CD1c-positive myeloid dendritic cell (primary cell): ENCODE data around the gene S100PBP.

Experiments
- DNase-seq: peaks from one replicate; pipeline ENCODE4 v3.0.0-alpha.2; 2016; ENCODE audit errors: extremely low spot score

Gene S100PBP

DNA sequence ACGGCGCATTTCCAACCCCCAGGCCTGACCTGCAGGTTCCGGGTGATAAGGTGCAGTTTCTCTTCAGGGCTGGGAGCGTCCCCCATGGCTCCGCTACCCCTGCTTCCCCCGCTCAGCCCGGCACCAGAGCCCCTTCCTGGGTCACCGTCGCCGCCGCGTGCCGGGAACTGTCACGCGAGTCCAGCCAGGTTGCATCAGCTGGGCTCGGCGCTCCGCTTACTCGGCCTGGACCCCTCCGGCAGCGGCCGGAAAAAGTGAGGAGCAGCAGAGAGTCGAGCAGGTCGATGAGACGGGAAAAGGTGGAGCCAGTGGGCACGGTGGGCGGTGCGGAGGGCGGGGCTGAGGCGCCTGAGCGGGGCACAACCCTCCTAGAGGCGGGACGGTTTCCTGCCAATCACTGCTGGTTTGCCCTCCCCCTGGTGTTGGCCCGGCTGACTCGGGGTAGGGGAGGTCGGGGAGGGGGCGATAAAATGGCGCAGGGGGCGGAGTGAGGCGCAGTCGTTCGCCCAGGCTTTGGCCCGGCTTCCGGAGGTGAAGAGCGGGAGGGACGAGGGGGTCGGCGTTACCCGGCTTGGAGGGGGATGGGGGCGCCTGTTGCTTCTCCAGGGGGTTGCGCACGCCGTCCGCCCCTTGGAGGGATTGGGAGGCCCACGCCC lies at the start of gene S100PBP, which contains the start of gene YARS1:
Gene S100PBP, plus strand, starts transcription at position 495 of the 656 bp plus-strand sequence. CDS start 8,447 bp downstream, outside the sequence.
Gene YARS1, minus strand, starts transcription at position 200 of the 656 bp plus-strand sequence. Its CDS starts 114 bp downstream, at position 86.
- DNase-seq, result peak; percentile 99

DNA sequence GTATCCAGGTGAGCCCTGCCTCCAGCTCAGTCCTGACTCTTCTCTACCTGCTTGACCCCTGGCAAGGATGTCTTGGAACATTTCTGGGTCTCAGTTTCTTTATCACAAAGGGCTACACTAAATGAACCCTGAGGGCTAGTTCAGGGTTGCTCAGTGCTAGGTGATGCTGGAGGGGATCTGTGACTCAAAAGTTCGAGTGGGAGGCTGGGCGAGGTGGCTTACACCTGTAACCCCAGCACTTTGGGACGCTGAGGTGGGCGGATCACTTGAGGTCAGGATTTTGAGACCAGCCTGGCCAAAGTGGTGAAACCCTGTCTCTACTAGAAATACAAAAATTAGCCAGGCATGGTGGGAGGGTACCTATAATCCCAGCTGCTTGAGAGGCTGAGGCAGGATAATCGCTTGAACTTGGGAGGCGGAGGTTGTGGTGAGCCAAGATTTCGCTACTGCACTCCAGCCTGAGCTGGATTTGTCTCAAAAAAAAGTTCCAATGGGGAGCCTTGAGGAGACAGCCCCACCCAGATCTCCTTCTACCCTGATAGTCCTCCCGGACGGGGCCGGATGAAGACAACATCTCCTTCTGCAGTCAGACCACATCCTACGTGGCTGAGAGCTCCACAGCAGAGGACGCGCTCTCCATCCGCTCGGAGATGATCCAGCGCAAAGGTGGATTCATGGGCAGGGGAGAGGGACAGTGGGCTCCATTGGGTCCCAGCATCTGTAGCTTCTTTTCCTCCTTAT lies 49.2 kb upstream of the S100PBP start:
- no peak for DNase-seq

DNA sequence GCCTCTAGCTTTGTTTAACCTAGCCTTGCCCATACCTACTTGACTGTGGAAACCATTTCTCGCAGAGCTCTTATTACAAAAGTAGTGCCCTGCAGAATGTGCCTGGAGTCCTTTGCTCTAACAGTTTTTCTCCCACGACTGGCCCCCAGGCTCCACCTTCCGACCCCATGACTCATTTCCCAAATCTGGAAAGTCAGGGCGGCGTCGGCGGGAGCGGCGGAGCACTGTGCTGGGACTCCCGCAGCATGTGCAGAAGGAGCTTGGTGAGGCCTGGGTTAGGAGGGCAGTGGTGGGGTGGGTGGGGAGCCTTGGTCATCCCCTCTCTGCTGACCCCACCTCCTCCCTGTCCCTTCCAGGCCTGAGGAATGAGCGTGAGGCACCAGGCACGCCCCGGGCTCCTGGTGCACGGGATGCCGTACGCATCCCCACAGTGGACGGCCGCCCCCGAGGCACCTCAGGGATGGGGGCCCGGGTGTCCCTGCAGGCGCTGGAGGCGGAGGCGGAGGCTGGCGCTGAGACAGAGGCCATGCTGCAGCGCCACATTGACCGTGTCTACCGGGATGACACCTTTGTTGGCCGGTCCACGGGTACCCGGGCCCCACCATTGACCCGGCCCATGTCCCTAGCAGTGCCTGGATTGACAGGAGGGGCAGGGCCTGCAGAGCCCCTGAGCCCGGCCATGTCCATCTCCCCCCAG lies 47.8 kb upstream of the S100PBP start:
- no peak for DNase-seq

DNA sequence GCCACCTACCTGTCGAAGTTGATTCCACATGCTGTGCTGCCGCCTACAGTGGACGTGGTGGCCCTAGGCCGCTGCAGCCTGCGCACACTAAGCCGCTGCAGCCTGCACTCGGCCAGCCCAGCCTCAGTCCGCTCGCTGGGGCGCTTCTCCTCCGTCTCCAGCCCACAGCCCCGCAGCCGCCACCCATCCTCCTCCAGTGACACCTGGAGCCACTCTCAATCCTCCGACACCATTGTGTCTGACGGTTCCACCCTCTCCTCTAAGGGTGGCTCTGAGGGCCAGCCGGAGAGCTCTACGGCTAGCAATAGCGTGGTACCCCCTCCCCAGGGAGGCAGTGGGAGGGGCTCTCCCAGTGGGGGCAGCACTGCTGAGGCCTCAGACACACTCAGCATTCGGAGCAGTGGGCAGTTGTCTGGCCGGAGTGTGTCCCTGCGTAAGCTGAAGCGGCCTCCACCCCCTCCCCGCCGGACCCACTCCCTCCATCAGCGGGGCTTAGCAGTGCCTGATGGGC lies 47.2 kb upstream of the S100PBP start:
- no peak for DNase-seq

DNA sequence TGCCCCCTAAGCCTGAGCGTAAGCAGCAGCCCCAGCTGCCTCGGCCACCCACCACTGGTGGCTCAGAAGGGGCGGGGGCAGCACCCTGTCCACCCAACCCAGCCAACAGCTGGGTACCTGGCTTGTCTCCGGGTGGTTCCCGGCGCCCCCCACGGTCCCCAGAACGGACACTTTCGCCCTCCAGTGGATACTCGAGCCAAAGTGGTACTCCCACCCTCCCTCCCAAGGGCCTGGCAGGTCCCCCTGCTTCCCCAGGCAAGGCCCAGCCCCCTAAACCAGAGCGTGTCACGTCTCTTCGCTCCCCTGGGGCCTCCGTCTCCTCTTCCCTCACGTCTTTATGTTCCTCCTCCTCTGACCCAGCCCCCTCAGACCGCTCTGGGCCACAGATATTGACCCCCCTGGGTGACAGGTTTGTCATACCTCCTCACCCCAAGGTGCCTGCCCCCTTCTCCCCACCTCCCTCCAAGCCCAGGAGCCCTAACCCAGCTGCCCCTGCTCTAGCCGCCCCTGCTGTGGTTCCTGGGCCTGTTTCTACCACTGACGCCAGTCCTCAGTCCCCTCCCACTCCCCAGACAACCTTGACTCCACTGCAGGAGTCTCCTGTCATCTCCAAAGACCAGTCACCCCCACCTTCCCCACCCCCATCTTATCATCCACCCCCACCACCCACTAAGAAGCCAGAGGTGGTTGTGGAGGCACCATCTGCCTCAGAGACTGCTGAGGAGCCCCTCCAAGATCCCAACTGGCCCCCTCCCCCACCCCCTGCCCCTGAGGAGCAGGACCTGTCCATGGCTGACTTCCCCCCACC lies 46.5 kb upstream of the S100PBP start:
- DNase-seq, result no peak

DNA sequence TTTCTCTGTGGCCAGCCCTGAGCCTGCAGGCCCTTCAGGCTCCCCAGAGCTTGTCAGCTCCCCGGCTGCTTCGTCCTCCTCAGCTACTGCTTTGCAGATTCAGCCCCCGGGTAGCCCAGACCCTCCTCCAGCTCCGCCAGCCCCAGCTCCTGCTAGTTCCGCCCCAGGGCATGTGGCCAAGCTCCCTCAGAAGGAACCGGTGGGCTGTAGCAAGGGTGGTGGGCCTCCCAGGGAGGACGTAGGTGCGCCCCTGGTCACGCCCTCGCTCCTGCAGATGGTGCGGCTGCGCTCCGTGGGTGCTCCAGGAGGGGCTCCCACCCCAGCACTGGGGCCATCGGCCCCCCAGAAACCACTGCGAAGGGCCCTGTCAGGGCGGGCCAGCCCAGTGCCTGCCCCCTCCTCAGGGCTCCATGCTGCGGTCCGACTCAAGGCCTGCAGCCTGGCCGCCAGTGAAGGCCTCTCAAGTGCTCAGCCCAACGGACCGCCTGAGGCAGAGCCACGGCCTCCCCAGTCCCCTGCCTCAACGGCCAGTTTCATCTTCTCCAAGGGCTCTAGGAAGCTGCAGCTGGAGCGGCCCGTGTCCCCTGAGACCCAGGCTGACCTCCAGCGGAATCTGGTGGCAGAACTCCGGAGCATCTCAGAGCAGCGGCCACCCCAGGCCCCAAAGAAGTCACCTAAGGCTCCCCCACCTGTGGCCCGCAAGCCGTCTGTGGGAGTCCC lies 45.7 kb upstream of the S100PBP start:
- DNase-seq, result no peak

DNA sequence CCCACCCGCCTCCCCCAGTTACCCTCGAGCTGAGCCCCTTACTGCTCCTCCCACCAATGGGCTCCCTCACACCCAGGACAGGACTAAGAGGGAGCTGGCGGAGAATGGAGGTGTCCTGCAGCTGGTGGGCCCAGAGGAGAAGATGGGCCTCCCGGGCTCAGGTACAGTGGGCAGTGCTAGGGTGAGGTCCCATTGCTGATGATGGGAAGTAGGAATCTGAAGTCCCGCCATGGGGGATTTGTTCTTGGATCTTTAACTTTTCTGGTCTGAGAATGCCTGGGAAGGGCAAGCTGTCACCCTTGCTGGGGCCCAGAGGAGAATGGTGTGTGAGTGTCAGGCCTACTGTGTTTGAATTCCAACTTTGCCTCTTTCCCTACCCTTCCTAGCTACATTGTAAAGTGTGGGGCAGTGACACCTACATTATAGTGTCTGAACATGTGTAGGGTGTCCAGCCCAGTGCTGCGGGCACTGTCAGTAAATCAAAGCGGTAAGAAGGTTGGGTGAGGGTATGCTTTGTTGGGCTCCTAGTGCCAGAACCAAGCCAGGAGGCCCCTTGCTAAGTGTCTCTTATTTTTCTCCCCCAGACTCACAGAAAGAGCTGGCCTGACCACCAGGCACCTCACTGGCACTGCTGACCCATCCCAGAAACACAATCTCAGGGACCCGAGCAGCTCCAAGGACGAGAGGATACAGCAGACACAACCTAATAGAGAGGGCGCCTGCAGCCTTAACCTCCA lies 45.0 kb upstream of the S100PBP start:
- no peak for DNase-seq

DNA sequence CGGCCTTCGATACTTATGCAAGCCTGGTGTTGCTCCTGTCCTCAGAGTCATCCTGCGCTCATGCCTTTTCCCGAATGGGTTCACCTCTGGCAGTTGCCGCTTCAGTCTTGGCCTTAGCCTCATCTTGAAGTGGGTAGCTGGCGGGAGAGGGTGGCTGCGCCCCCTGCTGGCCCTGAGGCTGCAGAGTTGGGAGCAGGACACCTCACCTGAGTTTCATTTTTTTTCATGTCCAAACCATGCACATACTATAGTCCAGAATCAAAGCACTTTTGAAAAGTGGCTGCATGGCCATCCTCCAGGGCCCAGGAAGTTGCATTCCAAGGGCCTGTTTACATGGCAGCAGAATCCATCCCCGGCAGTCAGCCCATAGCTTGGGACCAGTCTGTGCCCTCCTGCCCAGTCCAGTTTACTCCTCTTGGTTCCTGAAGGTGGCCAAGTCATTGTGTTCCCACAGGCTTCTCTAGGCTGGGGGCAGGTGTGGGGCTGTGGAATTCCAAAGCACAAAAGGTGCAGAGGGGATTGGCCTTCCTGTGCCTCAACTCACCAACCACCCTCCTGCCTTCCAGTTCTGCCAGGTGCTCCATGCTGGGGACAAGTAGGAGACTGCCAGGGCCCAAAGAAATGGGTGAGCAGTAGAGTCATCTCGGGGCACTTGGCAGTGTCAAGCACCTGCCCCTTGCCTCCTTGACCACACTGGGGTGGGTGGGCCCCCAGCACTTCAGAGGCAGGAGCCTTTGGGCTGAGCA lies 44.3 kb upstream of the S100PBP start:
- DNase-seq, result peak; percentile 65

DNA sequence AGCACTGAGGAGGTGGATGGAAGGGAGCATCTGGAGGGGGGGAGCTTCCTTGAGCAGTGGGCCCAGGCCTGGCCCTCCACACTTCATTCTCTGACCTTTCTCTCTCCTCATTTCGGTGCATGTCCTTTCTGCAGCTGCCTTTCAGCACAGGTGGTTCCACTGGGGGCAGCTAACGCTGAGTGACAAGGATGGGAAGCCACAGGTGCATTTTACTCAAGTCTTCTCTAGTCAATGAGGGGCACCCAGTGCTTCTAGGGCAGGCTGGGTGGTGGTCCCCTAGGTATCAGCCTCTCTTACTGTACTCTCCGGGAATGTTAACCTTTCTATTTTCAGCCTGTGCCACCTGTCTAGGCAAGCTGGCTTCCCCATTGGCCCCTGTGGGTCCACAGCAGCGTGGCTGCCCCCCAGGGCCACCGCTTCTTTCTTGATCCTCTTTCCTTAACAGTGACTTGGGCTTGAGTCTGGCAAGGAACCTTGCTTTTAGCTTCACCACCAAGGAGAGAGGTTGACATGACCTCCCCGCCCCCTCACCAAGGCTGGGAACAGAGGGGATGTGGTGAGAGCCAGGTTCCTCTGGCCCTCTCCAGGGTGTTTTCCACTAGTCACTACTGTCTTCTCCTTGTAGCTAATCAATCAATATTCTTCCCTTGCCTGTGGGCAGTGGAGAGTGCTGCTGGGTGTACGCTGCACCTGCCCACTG lies 43.5 kb upstream of the S100PBP start:
- DNase-seq, result no peak

DNA sequence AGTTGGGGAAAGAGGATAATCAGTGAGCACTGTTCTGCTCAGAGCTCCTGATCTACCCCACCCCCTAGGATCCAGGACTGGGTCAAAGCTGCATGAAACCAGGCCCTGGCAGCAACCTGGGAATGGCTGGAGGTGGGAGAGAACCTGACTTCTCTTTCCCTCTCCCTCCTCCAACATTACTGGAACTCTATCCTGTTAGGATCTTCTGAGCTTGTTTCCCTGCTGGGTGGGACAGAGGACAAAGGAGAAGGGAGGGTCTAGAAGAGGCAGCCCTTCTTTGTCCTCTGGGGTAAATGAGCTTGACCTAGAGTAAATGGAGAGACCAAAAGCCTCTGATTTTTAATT lies 43.0 kb upstream of the S100PBP start:
- no peak for DNase-seq

DNA sequence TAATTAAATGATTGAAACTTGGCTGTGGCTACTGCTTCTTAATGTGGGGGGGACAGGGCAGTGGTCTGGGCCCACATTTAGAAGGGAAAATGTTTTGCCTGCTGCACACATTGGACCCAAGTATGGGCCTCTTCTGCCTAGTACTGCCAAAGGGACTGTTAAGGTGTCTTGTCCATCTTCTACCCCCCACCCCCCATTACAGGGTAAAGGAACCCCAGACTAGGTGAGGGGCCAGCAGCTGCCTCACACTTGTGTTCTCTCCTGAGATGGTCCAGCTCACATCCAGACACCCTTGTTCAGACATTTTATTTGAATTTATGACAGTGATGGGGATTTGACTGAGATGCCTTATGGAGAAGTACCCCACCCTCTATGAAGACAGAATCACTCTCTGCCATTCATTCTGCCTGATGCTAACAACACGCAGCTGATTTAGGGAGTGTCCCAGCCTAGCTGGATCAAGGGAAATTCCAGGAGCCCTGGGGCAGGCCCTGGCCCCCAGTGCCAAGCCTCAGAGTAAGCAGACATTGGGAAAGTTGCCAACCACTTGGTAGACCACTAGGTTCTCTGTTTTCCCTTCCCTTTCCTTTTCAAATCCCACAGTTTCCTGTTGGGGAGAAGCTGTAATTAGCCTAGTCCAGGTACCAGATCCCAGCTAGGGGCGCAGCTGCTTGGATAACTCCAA lies 42.4 kb upstream of the S100PBP start:
- DNase-seq, result no peak

DNA sequence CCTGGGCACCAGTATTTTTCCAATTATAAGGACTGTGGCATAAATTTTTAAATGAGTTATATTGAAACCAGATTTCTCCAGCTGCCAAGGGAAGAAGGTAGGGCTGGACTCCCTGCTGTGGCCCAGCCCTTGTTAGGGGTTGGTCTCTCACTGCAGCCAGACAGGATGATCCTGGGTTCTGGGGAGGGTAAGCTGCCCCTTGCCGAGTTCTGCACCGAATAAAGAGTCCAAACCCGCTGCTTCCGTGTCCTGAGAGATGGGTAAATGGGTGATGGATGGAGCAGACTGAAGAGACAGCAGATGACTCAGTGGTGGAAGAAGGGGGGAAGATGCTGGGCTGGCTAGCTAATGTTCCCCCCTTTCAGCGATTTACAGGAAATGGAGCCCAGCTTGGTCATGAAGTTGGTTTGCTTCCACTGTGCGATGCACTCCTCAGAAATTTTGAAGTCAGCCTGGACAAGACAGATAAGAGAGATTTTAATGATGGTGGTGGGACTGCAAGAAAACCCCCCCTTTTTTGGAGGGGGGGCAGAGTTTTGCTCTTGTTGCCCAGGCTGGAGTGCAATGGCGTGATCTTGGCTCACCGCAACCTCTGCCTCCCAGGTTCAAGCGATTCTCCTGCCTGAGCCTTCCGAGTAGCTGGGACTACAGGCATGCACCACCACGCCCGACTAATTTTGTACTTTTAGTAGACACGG lies 41.7 kb upstream of the S100PBP start:
- no peak for DNase-seq

DNA sequence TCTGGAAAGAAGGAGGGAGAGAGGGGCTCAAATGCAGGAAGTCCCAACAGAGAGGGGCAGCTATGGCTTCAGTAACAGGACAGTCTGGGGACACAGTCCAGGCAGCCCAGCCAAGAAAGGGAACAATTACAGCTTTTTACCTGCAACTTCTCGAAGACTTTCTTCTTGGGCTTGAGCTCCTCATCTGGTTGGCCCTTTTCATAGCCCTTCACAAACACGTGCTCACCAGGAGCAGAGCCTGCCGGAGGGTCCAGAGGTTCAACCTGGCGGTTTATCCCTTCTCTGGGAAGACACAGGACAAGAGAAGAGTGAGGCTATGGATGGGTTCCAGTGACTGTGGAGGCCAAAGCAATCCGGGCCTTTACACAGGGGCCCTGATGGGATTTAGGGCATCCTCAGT lies 38.2 kb upstream of the S100PBP start:
- DNase-seq, result no peak

DNA sequence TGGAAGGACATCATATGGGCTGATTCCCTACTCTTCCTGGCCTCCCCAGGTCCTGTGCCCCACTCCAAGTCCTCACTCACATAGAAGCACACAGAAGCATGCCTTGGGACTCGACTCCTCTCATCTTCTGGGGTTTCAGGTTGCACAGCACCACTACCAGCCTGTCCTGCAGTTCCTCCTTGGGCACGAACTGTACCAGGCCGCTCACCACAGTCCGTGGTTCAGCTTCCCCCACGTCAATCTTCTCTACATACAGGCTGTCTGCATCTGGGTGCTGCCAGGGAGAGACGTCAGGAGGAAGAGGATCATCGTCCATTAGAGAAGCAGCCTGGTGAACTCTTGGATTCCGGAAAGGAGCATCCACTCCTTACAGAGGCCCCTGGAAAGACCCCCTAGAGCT lies 37.4 kb upstream of the S100PBP start:
- DNase-seq, result no peak

DNA sequence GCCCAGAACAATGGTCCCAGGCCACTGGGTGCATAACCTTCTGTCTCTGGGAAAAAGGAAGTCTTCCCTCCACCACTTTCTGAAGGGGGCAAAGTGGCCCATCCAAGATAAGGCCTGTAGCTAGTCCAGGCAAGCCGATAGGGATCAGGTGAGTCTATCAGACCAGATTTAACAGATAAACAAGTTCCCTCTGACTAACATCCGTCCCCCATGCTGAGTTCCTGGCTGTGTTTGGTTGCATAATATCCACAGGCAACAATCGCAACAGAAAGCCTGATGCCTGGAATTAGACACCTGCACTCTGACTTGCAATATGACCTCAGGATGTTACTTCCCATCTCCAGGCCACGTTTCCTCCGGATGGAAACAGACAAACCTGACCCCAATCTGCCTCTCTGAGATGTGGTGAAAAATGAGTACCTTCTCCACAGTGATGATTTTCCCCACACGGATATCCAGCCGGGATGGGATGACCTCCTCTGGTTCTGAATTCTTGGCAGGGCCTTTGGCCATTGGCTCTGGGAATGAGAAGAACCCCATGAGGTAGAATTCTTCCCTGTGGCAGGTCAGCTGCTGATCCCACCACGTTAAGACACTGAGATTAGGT lies 36.7 kb upstream of the S100PBP start:
- no peak for DNase-seq

DNA sequence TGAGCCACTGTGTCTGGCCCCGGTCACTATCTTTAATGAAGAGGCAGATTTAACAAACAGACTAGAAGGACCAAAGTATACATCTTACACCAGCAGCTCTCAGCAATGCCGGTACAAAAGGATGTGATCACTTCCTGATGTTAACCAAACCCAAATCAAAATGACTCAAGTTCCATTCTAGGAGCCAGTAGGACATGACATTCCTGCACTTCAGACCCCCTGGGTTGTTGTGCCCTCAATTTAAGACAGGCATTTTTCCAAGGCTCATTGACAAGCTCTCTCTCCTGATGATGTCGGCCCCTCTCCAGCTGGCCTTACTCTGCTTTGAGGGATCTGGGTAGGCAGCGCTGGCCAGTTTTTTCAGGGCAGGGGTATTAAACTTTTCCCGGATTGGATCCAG lies 35.4 kb upstream of the S100PBP start:
- no peak for DNase-seq

DNA sequence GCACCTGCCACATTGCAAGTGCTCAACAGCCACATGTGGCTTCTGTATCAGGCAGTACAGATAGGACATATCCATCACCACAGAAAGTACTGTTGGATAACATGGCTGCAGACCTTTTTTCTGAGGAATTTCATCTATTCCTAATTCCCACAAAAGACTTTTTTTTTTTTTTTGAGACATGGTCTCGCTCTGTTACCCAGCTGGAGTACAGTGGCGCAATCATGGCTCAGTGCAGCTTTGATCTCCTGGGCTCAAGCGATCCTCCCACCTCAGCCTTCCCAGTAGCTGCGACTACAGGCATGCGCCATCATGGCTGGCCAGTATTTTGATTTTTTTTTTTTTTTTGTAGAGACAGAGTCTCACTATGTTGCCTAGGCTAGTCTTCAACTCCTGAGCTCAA lies 33.6 kb upstream of the S100PBP start:
- no peak for DNase-seq
